Muscle layer of duodenum (tissue), 2 donors: ENCODE measurements around the gene DEFB116.
"Not testable (repeated sequence)": the region's sequence is repeated elsewhere in the genome, so short reads cannot be mapped to it uniquely, and the experiment has no call there.

Experiments used
- H3K27ac ChIP-seq: one replicate; pipeline ENCODE4 v1.7.0; 2013; ENCODE audit warnings: mild to moderate bottlenecking, low read length
- H3K27me3 ChIP-seq: one replicate; pipeline ENCODE4 v1.7.0; 2013; ENCODE audit warnings: low read depth, mild to moderate bottlenecking, control low read depth, low read length
- H3K36me3 ChIP-seq, 2 donors: one replicate each; pipeline ENCODE4 v1.7.0; 2013; ENCODE audit warnings: low read length in 2 of 2, control low read depth in 1 of 2, mild to moderate bottlenecking in 1 of 2; ENCODE audit not compliant: insufficient read depth in 2 of 2, control insufficient read depth in 1 of 2
- H3K4me1 ChIP-seq, 2 donors: one replicate each; pipeline ENCODE4 v1.7.0; 2013; ENCODE audit warnings: low read length in 2 of 2, mild to moderate bottlenecking in 2 of 2, control low read depth in 1 of 2, moderate library complexity in 1 of 2; ENCODE audit not compliant: insufficient read depth in 2 of 2, control insufficient read depth in 1 of 2
- H3K4me3 ChIP-seq, 2 donors: one replicate each; pipeline ENCODE4 v1.7.0; 2013; ENCODE audit warnings: low read length in 2 of 2, low read depth in 1 of 2, mild to moderate bottlenecking in 1 of 2
- H3K9me3 ChIP-seq, 2 donors: one replicate each; pipeline ENCODE4 v1.7.0; 2013; ENCODE audit warnings: low read length in 2 of 2, control low read depth in 1 of 2, mild to moderate bottlenecking in 1 of 2; ENCODE audit not compliant: control insufficient read depth in 1 of 2
- donor health status: healthy.

The DEFB116 gene, protein sequence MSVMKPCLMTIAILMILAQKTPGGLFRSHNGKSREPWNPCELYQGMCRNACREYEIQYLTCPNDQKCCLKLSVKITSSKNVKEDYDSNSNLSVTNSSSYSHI

DNA sequence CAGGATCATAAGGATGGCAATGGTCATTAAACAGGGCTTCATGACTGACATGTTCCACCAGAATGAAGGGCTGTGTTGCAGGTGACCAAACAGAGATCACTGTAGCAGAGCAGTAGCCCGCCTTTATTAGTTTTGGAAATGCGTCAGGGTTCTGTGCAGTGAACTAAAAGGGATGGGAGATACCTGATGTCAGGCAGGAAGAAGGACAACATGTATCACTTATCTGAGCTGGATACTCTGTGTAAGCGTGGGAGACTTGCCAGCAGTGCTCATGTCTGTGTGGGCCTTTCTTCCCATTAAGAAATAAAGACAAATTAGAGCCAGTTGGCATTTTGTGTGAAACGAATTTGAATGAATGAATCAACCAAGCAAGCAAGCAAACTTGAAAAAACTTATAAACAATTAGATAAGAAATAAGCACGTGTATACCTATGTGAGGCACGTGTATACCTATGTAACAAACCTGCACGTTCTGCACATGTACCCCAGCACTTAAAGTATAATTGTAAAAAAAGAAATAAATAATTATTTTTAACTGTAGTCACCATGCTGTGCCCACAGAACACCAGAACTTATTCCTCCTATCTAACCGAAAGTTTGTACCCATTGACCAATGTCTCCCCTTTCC is at the start of gene DEFB116:
Gene DEFB116 (minus strand): TSS at position 51 of the 628 bp plus-strand sequence. CDS start 0 bp downstream, at position 51.
- H3K4me3 ChIP-seq: no peak within 1 kb of the TSS
- peaks cover 0 to 7% of the 10 kb centered on the region in 2 donors for H3K9me3 ChIP-seq
- H3K27ac ChIP-seq: no peak within 1 kb of the TSS
- H3K4me1 ChIP-seq: no peaks in the 10 kb centered on the region
- H3K27me3 ChIP-seq: no peaks in the 10 kb centered on the region
- no peaks in the 10 kb centered on the region for H3K36me3 ChIP-seq

DNA sequence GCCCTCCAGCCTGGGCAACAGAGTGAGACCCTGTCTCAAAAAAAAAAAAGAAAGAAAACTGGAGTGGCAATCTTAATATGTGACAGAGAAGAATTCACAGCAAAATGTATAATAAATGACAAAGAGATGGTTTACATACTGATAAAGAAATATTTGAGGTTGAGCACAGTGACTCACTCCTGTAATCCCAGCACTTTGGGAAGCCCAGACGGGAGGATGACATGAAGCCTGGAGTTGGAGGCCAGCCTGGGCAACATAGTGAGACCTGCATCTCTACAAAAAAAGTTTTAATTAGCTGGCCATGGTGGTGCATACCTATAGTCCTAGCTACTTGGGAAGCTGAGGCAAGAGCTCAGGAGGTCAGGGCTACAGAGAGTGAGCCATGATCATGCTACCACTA is 47.6 kb upstream of the DEFB116 start:
- no peak overlapping the region for H3K4me3 ChIP-seq
- no peaks in the 10 kb centered on the region for H3K36me3 ChIP-seq
- no peak overlapping the region for H3K27ac ChIP-seq
- H3K9me3 ChIP-seq: peaks cover 0 to 2% of the 10 kb centered on the region in 2 donors
- H3K4me1 ChIP-seq: no peaks in the 10 kb centered on the region
- no peaks in the 10 kb centered on the region for H3K27me3 ChIP-seq

DNA sequence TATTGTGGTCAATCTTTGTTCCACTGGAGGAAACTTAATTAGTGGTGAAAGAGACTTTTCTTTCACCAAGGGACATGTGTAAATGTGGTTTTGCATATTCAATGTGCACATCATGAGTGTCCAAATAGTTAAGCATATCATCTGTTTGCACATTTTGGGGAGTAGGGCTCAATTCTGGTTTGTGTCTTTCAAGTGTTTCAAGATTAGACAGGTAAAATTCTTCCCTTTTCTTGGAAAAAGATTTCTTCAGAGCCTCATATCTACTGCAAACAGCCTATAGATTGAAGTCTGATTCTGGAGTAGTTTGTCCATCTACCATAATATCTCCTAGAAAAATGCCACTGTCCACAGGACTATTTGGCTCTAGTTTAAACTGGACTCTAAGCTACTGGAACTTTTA is 33.1 kb upstream of the DEFB116 start:
- Histone ChIP-seq H3K4me1 (no peaks in the 10 kb centered on the region), H3K36me3 (no peaks in the 10 kb centered on the region), H3K9me3 (peaks cover 0 to 6% of the 10 kb centered on the region in 2 donors), H3K27me3 (no peaks in the 10 kb centered on the region), H3K27ac (no peak overlapping the region), H3K4me3 (no peak overlapping the region)

DNA sequence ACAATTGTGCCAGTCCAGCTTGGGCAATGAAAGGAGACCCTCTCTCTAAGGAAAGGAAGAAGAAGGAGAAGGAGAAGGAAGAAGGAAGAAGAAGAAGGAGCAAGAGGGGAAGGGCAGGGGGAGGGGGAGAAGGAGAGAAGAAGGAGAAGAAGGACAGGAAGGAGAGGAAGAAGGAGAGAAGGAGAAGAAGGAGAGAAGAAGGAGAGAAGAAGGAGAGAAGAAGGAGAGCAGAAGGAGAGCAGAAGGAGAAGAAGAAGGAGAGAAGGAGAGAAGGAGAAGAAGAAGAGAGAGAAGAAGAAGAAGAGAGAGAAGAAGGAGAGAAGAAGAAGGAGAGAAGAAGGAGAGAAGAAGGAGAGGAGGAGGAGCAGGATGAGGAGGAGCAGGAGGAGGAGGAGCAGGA is 22.5 kb upstream of the DEFB116 start:
- Histone ChIP-seq H3K27me3 (no peaks in the 10 kb centered on the region), H3K27ac (no peak overlapping the region), H3K36me3 (no peaks in the 10 kb centered on the region)

DNA sequence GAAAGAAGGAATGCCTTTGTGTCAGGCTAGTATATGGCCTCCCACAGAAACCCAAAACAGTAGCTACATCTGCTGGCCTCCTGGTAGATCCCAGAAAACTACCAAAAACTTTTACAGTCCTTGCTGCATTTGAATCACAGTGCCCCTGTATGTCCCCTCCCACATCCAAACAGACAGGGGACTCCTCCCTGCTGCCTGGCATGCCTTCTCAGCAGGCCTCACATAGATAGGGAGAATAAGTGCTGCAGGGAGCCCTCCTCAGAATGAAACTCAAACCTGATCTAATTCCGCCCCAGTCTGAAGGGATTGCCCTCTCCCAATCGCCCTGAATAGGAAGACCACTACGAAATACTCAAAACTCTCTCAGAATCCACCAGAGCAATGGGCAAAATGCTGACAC is 14.1 kb upstream of the DEFB116 start:
- Histone ChIP-seq H3K36me3 (no peaks in the 10 kb centered on the region), H3K4me1 (no peaks in the 10 kb centered on the region), H3K4me3 (no peak overlapping the region), H3K27ac (no peak overlapping the region), H3K9me3 (peaks cover 5 to 28% of the 10 kb centered on the region in 2 donors), H3K27me3 (no peaks in the 10 kb centered on the region)

More for the DNA sequence above, 22.5 kb upstream of the DEFB116 start:
- no peaks in the 10 kb centered on the region for H3K4me1 ChIP-seq
- no peak overlapping the region for H3K4me3 ChIP-seq
- peaks cover 0 to 14% of the 10 kb centered on the region in 2 donors for H3K9me3 ChIP-seq

DNA sequence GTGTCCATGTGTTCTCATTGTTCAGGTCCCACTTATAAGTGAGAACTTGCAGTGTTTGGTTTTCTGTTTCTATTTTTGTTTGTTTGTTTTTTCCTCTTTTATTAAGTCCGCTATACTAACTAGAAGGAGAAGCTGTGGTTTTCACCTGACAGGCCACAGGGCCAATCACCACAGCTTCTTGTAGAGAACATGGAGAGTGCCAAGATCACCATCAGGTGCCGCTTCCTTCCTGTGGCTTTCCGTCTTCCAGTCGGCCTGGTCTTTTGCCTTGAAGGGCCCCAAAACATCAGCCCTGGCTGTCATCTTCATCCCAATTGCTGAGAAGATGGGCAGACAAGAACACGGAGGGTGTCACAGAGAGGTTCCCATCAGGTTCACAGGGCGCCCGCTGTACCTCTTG is 23.4 kb downstream of the DEFB116 start:
- H3K4me1 ChIP-seq, H3K4me3 ChIP-seq, H3K27me3 ChIP-seq, H3K36me3 ChIP-seq, H3K27ac ChIP-seq: not testable (repeated sequence)
- H3K9me3 ChIP-seq: peaks cover 0 to 19% of the 10 kb centered on the region in 2 donors

DNA sequence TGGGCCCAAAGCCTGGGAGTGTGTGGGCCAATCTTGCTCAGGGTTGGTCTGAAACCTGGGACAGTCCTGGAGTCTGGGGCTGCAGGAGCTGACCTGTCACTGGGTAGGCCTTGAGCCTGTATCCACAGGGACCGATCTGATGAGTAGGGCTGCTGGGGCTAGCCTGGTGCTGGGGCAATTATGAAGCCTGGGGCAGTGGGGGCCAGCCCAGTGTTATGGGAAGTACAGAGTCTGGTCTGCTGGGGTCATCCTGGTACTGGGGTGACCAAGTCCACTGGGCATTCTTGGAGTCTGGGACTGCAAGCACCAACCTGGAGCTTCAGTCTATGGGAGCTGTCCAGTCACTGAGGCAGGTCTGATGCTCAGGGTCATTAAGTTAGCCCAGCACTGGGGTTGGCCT is 30.2 kb downstream of the DEFB116 start:
- Histone ChIP-seq H3K27ac (no peak overlapping the region), H3K36me3 (no peaks in the 10 kb centered on the region), H3K27me3 (no peaks in the 10 kb centered on the region), H3K9me3 (peaks cover 7 to 12% of the 10 kb centered on the region in 2 donors), H3K4me1 (no peaks in the 10 kb centered on the region), H3K4me3 (no peak overlapping the region)

DNA sequence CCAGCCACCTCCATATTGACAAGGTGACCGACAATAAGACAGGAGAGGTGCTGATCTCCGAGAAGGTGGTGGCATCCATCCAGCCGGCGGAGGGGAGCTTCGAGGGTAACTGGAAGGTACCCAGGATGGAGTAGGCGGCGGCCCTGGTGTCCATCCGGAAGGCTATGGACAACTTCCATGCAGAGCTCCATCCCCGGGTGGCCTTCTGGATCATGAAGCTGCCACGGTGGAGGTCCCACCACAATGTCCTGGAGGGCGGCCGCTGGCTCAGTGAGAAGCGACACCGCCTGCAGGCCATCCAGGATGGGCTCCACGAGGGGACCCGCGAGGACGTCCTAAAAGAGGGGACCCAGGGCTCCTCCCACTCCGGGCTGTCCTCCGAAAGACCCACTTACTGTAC is 33.9 kb downstream of the DEFB116 start:
- Histone ChIP-seq H3K36me3 (no peaks in the 10 kb centered on the region), H3K27ac (no peak overlapping the region), H3K4me1 (no peaks in the 10 kb centered on the region), H3K9me3 (peaks cover 23 to 40% of the 10 kb centered on the region in 2 donors), H3K4me3 (no peak overlapping the region), H3K27me3 (no peaks in the 10 kb centered on the region)

DNA sequence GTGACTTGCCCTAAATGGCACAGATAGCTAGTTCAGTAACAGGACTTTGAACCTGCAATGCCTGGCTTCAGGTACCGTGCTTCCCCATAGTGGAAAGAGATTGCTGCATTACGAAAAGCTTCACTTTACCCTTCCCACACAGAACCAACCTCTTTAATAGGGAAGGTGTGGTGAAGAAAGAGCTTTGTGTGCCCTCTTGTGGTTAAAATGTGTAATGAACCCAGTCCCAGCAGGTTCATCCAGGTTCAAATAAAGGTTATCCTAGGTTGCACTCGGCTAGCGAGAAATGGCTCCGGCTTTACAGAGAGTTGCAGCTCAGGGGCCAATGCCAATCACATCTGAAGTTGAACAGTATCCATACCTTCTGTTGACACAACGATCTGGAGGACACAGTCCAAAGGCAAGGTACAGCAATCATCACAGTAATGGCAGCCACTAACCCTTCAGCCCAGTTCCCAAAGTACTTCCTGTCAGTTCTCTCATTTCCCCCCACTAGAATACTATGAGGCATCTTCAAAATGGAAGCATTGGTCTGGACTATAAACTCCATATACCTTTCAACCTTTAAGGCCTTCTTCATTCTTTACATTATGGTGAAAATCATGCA is 48.0 kb downstream of the DEFB116 start:
- Histone ChIP-seq H3K36me3 (no peaks in the 10 kb centered on the region), H3K27me3 (no peaks in the 10 kb centered on the region), H3K4me1 (no peaks in the 10 kb centered on the region), H3K9me3 (peaks cover 3 to 5% of the 10 kb centered on the region in 2 donors), H3K27ac (no peak overlapping the region), H3K4me3 (no peak overlapping the region)

DNA sequence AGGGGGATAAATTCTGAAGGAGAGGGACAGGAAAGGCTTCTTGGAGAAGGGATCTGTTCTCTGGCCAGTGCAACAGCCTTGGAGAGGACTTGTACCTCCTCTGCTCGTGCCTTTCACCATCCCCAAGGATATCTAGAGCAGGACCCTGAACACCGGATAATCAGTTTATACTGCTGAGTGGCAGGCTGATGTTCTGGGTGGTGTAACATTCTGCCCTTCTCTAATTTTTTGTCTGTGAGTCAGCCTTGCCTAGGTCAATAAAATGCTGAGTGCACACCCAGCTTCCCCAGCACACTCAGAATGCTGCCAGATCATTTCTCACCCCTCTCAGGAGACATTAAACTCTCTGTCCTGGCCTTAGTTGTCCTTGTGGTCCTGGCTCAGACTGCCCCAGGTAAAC is 51.0 kb downstream of the DEFB116 start, which contains the start of gene DEFB115:
Gene DEFB115 (plus strand): TSS at position 301 of the 400 bp plus-strand sequence. CDS start 0 bp downstream, at position 301.
- Histone ChIP-seq H3K4me3 (no peak within 1 kb of the TSS), H3K27me3 (no peaks in the 10 kb centered on the region), H3K36me3 (no peaks in the 10 kb centered on the region), H3K27ac (no peak within 1 kb of the TSS), H3K9me3 (peaks cover 3 to 5% of the 10 kb centered on the region in 2 donors), H3K4me1 (no peaks in the 10 kb centered on the region)

DNA sequence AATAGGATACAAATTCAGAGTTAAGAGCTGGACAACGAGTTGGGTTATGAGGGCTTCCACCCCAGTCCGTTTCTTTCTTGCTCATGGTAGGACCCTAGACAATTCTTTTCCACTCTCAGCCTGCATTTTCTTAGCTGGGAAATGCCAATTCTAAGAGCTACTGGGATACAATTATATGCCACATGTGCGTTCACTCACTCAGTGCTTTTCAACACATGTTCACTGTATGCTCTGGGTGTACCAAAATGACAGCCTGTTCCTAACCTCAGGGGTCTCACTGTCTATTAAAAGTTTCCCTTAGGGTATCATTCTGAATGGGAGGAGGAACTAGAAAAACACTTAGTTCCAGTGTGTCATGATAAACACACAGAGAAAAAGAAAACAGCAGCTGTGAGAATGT is 51.4 kb downstream of the DEFB116 start:
- Histone ChIP-seq H3K4me1 (no peaks in the 10 kb centered on the region), H3K36me3 (no peaks in the 10 kb centered on the region), H3K27me3 (no peaks in the 10 kb centered on the region), H3K27ac (no peak overlapping the region), H3K4me3 (no peak overlapping the region), H3K9me3 (peaks cover 3 to 5% of the 10 kb centered on the region in 2 donors)
